Psoas muscle (tissue), 8 donors: ENCODE data around the gene OGA. TPM values are rescaled to one million over a fixed set of nuclear protein-coding genes. Genes with fewer than 3 reads are reported as not detected.

ENCODE experiments used
- ATAC-seq, 4 donors: fragments of 200-7000 bp; cut with Tn5 transposase; one replicate each; pipeline ENCODE4 v1.9.1; 2020; ENCODE audit warnings: moderate library complexity in 3 of 4, mild to moderate bottlenecking in 2 of 4
- DNase-seq, 2 donors: peaks; one replicate each; pipeline ENCODE4 v3.0.0-alpha.2; 2020
- H3K27ac ChIP-seq: fragments of 200-600 bp; one replicate; pipeline ENCODE4 v1.8.0; 2022
- H3K27me3 ChIP-seq, 3 donors: fragments of 200-600 bp in 1 of 3; one replicate each; pipeline versions ENCODE4 v1.6.1 to v1.8.0; 2013 to 2022; ENCODE audit warnings: low read length in 2 of 3, mild to moderate bottlenecking in 2 of 3, moderate library complexity in 1 of 3; ENCODE audit not compliant: insufficient read depth in 3 of 3
- H3K36me3 ChIP-seq, 2 donors: fragments of 200-600 bp in 1 of 2; one replicate each; pipeline versions ENCODE4 v1.6.1 to v1.8.0; 2013 to 2022; ENCODE audit warnings: low read depth in 1 of 2, mild to moderate bottlenecking in 1 of 2, moderate library complexity in 1 of 2; ENCODE audit not compliant: insufficient read depth in 1 of 2
- H3K4me1 ChIP-seq: fragments of 200-600 bp; one replicate; pipeline ENCODE4 v1.8.0; 2022
- H3K4me3 ChIP-seq: fragments of 200-600 bp; one replicate; pipeline ENCODE4 v1.8.0; 2022; ENCODE audit warnings: mild to moderate bottlenecking
- H3K9me3 ChIP-seq: fragments of 200-600 bp; one replicate; pipeline ENCODE4 v1.8.0; 2022
- CTCF ChIP-seq: fragments of 200-600 bp; IDR thresholded peaks from one replicate; pipeline ENCODE4 v1.8.0; 2022; ENCODE audit warnings: antibody characterized with exemption
- WGBS, 3 donors: extraction: QIAGEN DNeasy Blood & Tissue Kit; methylation state at CpG; one replicate each; pipeline versions ENCODE4 v1.1.6 to v1.1.7; 2013; 5-methylcytosine and 5-hydroxymethylcytosine counted together
- intact Hi-C, 2 donors: fragments of 100-400 bp; cut with DNase I; formaldehyde crosslinking; loops; one replicate each; pipeline versions ENCODE4 v1.11.0 to v1.14.2; 2022
- long read RNA-seq, 2 donors: library from polyadenylated mRNA; unstranded; transcript quantifications; one replicate each; pipeline ENCODE4 v2.0.0, GENCODE V29; 2021
- polyA plus RNA-seq, 3 donors: library from polyadenylated mRNA; stranded (reverse); fragments of 200-250 nt; gene quantifications; one replicate each; pipeline ENCODE4 v1.2.3, GENCODE V29; 2013
- total RNA-seq, 4 donors: library from RNA; stranded (reverse); fragmentation: NEBNext Ultra II Directional in 2 of 4; extraction: Animal tissue kit (Norgen Biotek cat#: 25700) in 2 of 4; gene quantifications; one replicate each; pipeline versions ENCODE4 v1.2.1 to v1.2.4, GENCODE V29; 2021 to 2023
- donor health status: healthy with polysubstance abuse.
- donor health status: DM: no; HTN: no; CAD: no; lungs with moderate emphysema.
- donor health status: Bipolar disorder and iron deficiency.
- donor health status: healthy.
- donor health status: DM: yes; HTN: yes; CAD: no.
- donor health status: DM: no; HTN: no; CAD: no.
- donor health status: DM: no; HTN: no; CAD: no.
- donor health status: DM: yes; HTN: yes; CAD: no.

The OGA gene
- total RNA-seq = 10 to 100 TPM; 52.6 to 59.8 (median 57.3) TPM
- 10 to 100 TPM; 12.0 to 58.3 (median 24.7) TPM for polyA plus RNA-seq
- long read RNA-seq, donor 1, full-length matches to known transcripts = 9 of 26 reads
- long read RNA-seq, donor 1, partial matches to known transcripts = 13 of 26 reads
- long read RNA-seq, donor 1, other reads (novel, unspliced or antisense) = 4 of 26 reads
- long read RNA-seq, donor 2, full-length matches to known transcripts = 15 of 40 reads
- long read RNA-seq, donor 2, partial matches to known transcripts = 18 of 40 reads
- long read RNA-seq, donor 2, other reads (novel, unspliced or antisense) = 7 of 40 reads

DNA sequence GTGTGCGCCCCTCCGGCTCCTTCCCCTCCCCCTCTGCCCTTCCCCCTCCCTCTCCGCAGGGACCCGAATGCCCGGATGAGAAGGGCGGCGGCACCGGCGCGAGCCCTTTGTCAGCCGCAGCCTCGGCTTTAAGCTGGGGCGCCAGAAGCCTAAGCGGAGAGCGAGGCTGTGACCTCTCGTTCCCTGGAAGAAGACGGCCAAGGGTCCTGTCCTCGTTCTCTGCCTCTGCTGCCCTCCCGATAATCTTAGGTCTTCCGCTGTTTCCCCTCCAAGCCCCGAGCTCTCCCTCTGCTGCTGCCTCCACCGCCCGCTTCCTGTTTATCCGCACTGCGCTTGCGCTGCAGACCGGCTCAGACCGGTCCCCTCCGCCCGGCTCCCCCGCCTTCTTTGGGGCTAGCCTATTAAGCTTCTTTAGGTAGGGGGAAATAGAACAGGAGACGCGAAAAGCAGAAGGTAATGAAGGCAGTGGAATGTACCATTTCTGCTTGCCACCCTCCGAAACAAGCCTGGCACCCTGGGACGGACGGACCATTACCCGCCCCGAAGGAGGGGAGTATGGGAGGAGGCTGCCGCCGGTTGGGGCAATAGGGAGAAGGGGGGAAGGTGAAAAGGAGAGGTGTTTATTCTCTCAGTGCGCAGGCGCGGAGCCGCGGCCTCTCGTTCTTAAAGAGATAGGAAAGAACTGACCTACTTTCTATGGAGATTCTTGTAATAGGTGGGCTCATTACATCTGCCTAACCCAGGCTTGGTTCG lies at the start of gene OGA:
TSS of gene OGA (minus strand) at position 326 of the 753 bp plus-strand sequence. CDS start 422 bp downstream, outside the sequence.
- peak; percentile 98 to 99 for DNase-seq
- ATAC-seq = peak; percentile 90 to 97 (median 94)
- Histone ChIP-seq H3K27ac (peak within 1 kb of the TSS; percentile 93), H3K4me1 (peaks cover 32% of the 10 kb centered on the region), H3K9me3 (no peaks in the 10 kb centered on the region), H3K27me3 (no peaks in the 10 kb centered on the region), H3K36me3 (no peaks in the 10 kb centered on the region), H3K4me3 (peak within 1 kb of the TSS; percentile 93)
- intact Hi-C loops = loop anchor here (5.0 kb wide), 2 partner anchors 334 to 824 kb away; partner anchors contain the start of genes NOLC1 (in 1 of the 2) and TRIM8 (in 1 of the 2)
- no peak for TF ChIP-seq CTCF
- 0% methylated on average over 40 to 47 of the region's 47 CpGs for WGBS, 3 donors

DNA sequence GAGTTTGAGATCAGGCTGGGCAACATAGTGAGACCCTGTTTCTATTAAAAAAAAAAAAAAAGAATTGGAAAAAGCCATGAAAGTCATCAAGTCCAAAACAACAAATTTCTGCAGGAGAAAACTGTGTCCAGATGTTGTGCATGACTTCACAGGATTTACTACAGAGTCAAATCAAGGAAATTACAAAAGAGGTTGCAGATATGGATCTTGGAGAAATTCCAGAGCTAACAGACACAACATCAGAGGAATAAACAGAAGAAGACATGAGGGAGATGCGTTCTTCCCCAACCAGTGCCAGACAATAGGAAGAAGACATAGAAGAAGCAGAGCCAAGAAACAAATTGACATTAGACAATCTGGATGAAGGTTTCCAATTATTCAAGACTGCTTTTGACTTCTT lies 49.7 kb upstream of the OGA start:
- WGBS, 3 donors = 62 to 86% (median 69%) methylated on average over 1 of the region's 1 CpG

DNA sequence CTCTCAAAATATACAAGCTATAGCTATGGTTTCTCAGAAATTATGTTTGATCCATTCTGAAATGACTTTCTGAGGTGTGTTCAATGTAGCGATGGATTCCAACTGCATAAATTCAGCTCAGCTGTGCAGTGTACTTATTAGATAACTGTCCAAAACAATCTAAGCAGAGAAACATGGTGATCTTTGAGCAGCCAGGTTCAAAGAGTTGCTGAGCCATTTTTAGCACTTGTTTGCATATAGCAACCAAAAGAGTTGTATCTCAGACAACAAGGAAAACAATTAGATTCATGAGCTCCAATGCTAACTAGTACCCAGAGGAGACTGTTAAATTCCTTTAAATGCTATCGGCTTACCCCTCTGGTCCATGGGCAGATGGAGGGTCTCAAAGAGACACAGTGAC lies 41.3 kb upstream of the OGA start:
- ATAC-seq (no peak), DNase-seq (no peak)
- Histone ChIP-seq H3K36me3 (no peaks in the 10 kb centered on the region), H3K27ac (no peak overlapping the region), H3K9me3 (no peaks in the 10 kb centered on the region), H3K4me1 (no peaks in the 10 kb centered on the region), H3K27me3 (no peaks in the 10 kb centered on the region), H3K4me3 (no peak overlapping the region)
- intact Hi-C loops = no loop called here
- TF ChIP-seq CTCF = no peak
- 94 to 98% (median 96%) methylated on average over 2 of the region's 2 CpGs for WGBS, 3 donors

More for the DNA sequence above, 49.7 kb upstream of the OGA start:
- Histone ChIP-seq H3K4me1 (no peaks in the 10 kb centered on the region), H3K4me3 (no peak overlapping the region), H3K36me3 (no peaks in the 10 kb centered on the region), H3K27me3 (no peaks in the 10 kb centered on the region), H3K9me3 (no peaks in the 10 kb centered on the region), H3K27ac (no peak overlapping the region)
- ATAC-seq = no peak
- intact Hi-C loops = no loop called here
- no peak for TF ChIP-seq CTCF
- DNase-seq = no peak

DNA sequence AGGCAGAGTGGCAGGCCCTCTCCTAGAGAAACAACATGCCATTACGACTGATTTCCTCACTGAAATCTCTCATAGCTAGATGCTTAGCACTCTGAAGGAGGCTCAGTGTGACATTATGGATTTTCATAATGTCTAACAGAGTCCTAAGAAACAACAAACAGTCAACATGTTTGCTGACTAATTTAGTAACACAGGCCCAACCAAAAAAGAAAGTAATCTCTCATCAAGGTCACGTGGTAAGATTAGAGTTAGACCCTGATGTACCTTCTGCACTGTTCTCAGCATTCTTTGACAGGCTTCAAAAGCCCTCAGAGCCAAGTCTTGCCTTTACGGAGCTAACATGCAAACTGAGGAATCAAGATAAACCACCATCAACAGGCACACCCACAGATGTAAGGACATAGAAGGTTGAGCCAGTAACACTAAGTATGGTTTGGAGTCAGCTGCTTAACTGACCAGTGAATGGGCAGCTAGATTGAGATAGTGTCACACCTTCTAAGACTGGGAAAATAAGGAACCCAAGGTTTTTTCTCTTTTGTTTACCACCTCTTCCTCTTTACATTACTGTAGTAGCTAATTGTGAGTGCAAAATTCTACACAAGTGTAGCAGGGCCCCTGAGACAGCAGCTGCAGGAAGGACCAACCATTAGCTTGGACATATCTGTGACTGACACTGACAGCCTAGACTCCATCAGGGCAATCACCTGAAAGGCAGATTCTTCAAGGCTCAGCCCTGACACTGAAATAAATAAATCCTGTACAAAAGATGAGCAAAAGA lies 40.7 kb upstream of the OGA start:
- H3K9me3 ChIP-seq = no peaks in the 10 kb centered on the region
- intact Hi-C loops = no loop called here
- H3K36me3 ChIP-seq = no peaks in the 10 kb centered on the region
- 64 to 98% (median 95%) methylated on average over 3 of the region's 3 CpGs for whole genome bisulfite sequencing, 3 donors
- H3K4me3 ChIP-seq = no peak overlapping the region
- no peak for TF ChIP-seq CTCF
- H3K27me3 ChIP-seq = no peaks in the 10 kb centered on the region
- H3K27ac ChIP-seq = no peak overlapping the region
- no peak for ATAC-seq
- DNase-seq = no peak
- H3K4me1 ChIP-seq = no peaks in the 10 kb centered on the region
